OCI-LY3 (cell line): ENCODE measurements around the gene MAP3K5.

ENCODE experiments used
- EZH2phosphoT487 ChIP-seq: fragments of 200-600 bp; shearing (Covaris generic); IDR thresholded peaks from 2 replicates; pipeline ENCODE4 v1.6.1; 2018; ENCODE audit warnings: antibody characterized with exemption, mixed run types, low read depth
- TF ChIP-seq, protein P1 (sequence below): fragments of 200-600, 300-600 bp; sonication (generic); IDR thresholded peaks from 2 replicates; pipeline ENCODE4 v1.5.1; 2014; ENCODE audit warnings: antibody characterized with exemption, low read length, low read depth

GRCh38 chr6:136651982-136652381, 140.3 kb downstream of the MAP3K5 start:
- TF ChIP-seq, protein P1, sequence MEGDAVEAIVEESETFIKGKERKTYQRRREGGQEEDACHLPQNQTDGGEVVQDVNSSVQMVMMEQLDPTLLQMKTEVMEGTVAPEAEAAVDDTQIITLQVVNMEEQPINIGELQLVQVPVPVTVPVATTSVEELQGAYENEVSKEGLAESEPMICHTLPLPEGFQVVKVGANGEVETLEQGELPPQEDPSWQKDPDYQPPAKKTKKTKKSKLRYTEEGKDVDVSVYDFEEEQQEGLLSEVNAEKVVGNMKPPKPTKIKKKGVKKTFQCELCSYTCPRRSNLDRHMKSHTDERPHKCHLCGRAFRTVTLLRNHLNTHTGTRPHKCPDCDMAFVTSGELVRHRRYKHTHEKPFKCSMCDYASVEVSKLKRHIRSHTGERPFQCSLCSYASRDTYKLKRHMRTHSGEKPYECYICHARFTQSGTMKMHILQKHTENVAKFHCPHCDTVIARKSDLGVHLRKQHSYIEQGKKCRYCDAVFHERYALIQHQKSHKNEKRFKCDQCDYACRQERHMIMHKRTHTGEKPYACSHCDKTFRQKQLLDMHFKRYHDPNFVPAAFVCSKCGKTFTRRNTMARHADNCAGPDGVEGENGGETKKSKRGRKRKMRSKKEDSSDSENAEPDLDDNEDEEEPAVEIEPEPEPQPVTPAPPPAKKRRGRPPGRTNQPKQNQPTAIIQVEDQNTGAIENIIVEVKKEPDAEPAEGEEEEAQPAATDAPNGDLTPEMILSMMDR: no peak
- no peak for TF ChIP-seq EZH2phosphoT487
